NCI-H2029 (cell line): Measurements from ENCODE around the gene KCNK5.

ENCODE experiments used
- DNase-seq: peaks from one replicate; lab custom pipeline; 2025; lab: John Stamatoyannopoulos, UW

The KCNK5 gene

GRCh38 chr6:39197922-39198500 is 31.3 kb downstream of the KCNK5 start:
- DNase-seq: no peak

- DNase-seq: no peak
Observed at GRCh38 chr6:39197521-39197920, 31.8 kb downstream of the KCNK5 start.

GRCh38 chr6:39196673-39197091 is 32.6 kb downstream of the KCNK5 start:
- no peak for DNase-seq

- DNase-seq: no peak
Observed at GRCh38 chr6:39195792-39196385, 33.4 kb downstream of the KCNK5 start.

- no peak for DNase-seq
Observed at GRCh38 chr6:39194466-39194865, 34.8 kb downstream of the KCNK5 start.

GRCh38 chr6:39193201-39193791 is 36.0 kb downstream of the KCNK5 start:
- DNase-seq: no peak

- no peak for DNase-seq
Observed at GRCh38 chr6:39192736-39193135, 36.5 kb downstream of the KCNK5 start.

- DNase-seq: no peak
Observed at GRCh38 chr6:39191236-39191930, 37.9 kb downstream of the KCNK5 start.

GRCh38 chr6:39190545-39191235 is 38.6 kb downstream of the KCNK5 start:
- no peak for DNase-seq

GRCh38 chr6:39189915-39190544 is 39.2 kb downstream of the KCNK5 start:
- peak; percentile 17 for DNase-seq

- no peak for DNase-seq
Observed at GRCh38 chr6:39189131-39189530, 40.1 kb downstream of the KCNK5 start.

- DNase-seq: no peak
Observed at GRCh38 chr6:39188571-39188970, 40.7 kb downstream of the KCNK5 start.

GRCh38 chr6:39188098-39188450 is 41.2 kb downstream of the KCNK5 start:
- DNase-seq: no peak

GRCh38 chr6:39184906-39185580 is 44.2 kb downstream of the KCNK5 start:
- peak; percentile 94 for DNase-seq

- DNase-seq: peak; percentile 84
Observed at GRCh38 chr6:39182604-39183003, 46.7 kb downstream of the KCNK5 start.

- DNase-seq: no peak
Observed at GRCh38 chr6:39181826-39182225, 47.4 kb downstream of the KCNK5 start.

- DNase-seq: no peak
Observed at GRCh38 chr6:39181333-39181732, 47.9 kb downstream of the KCNK5 start.

- no peak for DNase-seq
Observed at GRCh38 chr6:39178804-39179203, 50.5 kb downstream of the KCNK5 start.

GRCh38 chr6:39178235-39178634 is 51.0 kb downstream of the KCNK5 start:
- DNase-seq: no peak

- DNase-seq: no peak
Observed at GRCh38 chr6:39177130-39177529, 52.1 kb downstream of the KCNK5 start.

GRCh38 chr6:39173270-39173669 is 56.0 kb downstream of the KCNK5 start:
- DNase-seq: no peak

GRCh38 chr6:39172377-39172757 is 56.9 kb downstream of the KCNK5 start:
- DNase-seq: no peak
